VCaP (cell line): ENCODE results near the gene NAXD.

Source experiments
- H3K27ac ChIP-seq: fragments of 450-650 bp; 2 replicates; pipeline ENCODE4 v1.5.1; 2017
- TF ChIP-seq, protein P1 (sequence below): fragments of 450-650 bp; conservative IDR thresholded peaks from 2 replicates; pipeline ENCODE4 v1.5.1; 2017; ENCODE audit warnings: mild to moderate bottlenecking, moderate library complexity

Gene NAXD

DNA sequence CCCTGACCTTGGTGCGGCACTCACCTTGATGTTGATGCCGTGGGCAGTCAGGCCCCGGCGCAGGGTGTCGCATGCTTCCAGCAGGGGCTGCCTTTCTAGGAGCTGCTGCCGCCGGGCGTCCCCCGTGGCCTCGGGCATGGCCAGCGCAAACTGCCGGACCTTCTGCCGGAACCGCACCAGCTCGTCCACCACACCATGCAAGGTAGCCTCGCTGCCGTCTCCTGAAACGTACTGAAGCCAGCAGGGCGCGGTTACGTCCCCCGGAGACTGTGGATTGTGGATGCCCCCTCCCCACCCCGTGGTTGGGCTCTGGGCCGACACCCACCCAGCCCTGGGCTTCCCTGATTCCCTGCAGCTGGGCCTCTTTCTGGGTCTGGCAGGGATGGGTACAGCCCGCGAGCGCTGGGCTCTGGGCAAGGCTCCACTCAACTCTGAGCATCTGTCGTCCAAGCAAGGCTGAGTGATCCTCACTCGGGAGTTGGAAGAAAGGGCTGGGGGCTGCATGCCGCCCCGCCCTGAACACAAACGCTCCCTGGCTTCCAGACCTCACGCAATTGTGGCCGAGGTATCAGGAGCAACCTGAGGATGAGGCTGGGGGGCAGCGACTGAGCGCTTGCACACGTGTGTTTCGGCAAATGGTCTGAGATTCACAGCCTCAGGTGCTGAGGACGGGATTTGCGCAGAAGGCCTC lies 27.1 kb downstream of the NAXD start:
- peak overlapping the region; percentile 38; the same call in 1 of the 2 replicates for H3K27ac ChIP-seq
- TF ChIP-seq, protein P1, sequence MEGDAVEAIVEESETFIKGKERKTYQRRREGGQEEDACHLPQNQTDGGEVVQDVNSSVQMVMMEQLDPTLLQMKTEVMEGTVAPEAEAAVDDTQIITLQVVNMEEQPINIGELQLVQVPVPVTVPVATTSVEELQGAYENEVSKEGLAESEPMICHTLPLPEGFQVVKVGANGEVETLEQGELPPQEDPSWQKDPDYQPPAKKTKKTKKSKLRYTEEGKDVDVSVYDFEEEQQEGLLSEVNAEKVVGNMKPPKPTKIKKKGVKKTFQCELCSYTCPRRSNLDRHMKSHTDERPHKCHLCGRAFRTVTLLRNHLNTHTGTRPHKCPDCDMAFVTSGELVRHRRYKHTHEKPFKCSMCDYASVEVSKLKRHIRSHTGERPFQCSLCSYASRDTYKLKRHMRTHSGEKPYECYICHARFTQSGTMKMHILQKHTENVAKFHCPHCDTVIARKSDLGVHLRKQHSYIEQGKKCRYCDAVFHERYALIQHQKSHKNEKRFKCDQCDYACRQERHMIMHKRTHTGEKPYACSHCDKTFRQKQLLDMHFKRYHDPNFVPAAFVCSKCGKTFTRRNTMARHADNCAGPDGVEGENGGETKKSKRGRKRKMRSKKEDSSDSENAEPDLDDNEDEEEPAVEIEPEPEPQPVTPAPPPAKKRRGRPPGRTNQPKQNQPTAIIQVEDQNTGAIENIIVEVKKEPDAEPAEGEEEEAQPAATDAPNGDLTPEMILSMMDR, result no peak

DNA sequence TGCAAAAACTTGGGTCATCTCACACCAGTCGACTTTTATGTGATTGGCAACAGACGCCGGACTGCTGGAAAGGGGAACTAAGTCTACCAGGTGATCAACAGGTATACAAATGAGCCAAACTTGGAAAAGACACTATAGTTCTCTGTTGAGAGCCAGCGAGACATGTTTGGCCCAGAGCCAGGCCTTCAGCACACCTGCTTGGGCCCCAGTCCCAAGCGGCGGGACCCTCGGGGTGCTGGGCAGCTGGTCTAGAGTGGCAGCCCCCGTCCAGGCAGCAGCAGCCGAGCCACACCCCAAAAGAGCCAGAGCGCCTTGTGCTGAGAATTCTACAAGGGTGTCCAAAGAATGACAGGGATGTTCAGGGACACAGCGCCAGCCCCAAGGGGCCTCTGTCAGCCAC lies 28.0 kb downstream of the NAXD start:
- TF ChIP-seq, protein P1, result no peak
- peak overlapping the region; percentile 43 for H3K27ac ChIP-seq

- TF ChIP-seq, protein P1, result no peak
- H3K27ac ChIP-seq, result peak overlapping the region; percentile 43
Observed at GRCh38 chr13:110643768-110644421, 28.6 kb downstream of the NAXD start.

DNA sequence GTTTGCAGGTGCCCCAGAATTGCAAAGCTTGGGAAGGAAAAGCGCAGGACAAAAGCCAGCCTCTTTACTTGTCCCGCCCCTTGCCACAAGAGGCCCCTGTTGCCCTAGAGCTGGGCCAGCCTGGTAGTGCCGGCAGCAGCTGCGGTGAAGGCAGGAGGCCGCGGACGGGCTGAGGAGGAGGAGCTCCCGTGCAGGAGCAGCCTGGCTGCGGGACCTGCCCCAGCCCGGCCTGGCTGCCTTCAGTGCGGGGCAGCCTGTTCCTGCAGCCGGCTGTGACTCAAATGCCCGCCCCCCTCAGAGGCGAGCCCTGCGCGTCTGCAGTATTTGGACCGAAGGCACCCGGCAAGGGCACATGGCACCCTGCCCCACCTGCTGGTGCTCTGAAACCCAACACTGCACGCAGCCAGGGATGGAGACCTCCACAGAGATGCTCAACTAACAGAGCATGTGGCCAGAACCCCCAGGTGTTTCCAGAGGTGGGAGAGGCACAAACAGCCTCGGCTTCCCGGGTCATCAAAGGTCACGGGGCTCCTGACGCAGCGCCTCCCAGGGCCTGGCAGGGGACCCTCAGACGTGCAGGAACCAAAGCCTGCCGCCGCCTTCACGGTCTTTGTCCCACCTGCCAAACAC lies 29.7 kb downstream of the NAXD start:
- TF ChIP-seq, protein P1, result peak; percentile 98
- H3K27ac ChIP-seq, result peak overlapping the region; percentile 43

GRCh38 chr13:110645750-110646149 lies 30.4 kb downstream of the NAXD start:
- TF ChIP-seq, protein P1, result no peak
- H3K27ac ChIP-seq, result peak overlapping the region; percentile 43

GRCh38 chr13:110646442-110647364 lies 31.4 kb downstream of the NAXD start:
- TF ChIP-seq, protein P1, result no peak
- peak overlapping the region; percentile 43; the same call in 1 of the 2 replicates for H3K27ac ChIP-seq
